Stimulated activated CD8-positive, alpha-beta memory T cell treated with anti-CD3 and anti-CD28 coated beads, Interleukin-15, amount 100 ng/mL, for 48 hours (primary cell): ENCODE measurements around the gene TBATA.
A peak's percentile ranks its signal among the peaks of the same experiment; 100 is the strongest.

Source experiments
- DNase-seq, 2 donors: peaks; one replicate each; pipeline ENCODE4 v3.0.0-alpha.2; 2020; ENCODE audit warnings: low read depth in 2 of 2

TBATA gene

GRCh38 chr10:70785190-70785589, at the start of gene TBATA:
Gene TBATA, minus strand, starts transcription at chr10:70785377. Its CDS starts 1,998 bp downstream, at chr10:70783379.
- no peak for DNase-seq

- no peak for DNase-seq
Measured at GRCh38 chr10:70834441-70835151, 49.4 kb upstream of the TBATA start.

GRCh38 chr10:70834021-70834420, 48.8 kb upstream of the TBATA start:
- DNase-seq = no peak

- DNase-seq = no peak
Measured at GRCh38 chr10:70833601-70834000, 48.4 kb upstream of the TBATA start.

- no peak for DNase-seq
Measured at GRCh38 chr10:70832852-70833528, 47.8 kb upstream of the TBATA start.

GRCh38 chr10:70832221-70832620, 47.0 kb upstream of the TBATA start:
- no peak for DNase-seq

- no peak for DNase-seq
Measured at GRCh38 chr10:70830164-70830563, 45.0 kb upstream of the TBATA start.

GRCh38 chr10:70829543-70829942, 44.4 kb upstream of the TBATA start:
- no peak for DNase-seq

GRCh38 chr10:70828923-70829322, 43.7 kb upstream of the TBATA start:
- DNase-seq = no peak

- no peak for DNase-seq
Measured at GRCh38 chr10:70827086-70827757, 42.0 kb upstream of the TBATA start.

GRCh38 chr10:70822076-70822820, 37.1 kb upstream of the TBATA start:
- DNase-seq = no peak

GRCh38 chr10:70820976-70821750, 36.0 kb upstream of the TBATA start:
- DNase-seq = no peak

- peak; percentile 29 to 33 for DNase-seq
Measured at GRCh38 chr10:70816220-70816894, 31.2 kb upstream of the TBATA start.

GRCh38 chr10:70815504-70816219, 30.5 kb upstream of the TBATA start, which contains the start of gene SGPL1:
Gene SGPL1, plus strand, starts transcription at chr10:70815948. Its CDS starts 906 bp downstream, at chr10:70816854.
- DNase-seq = peak; percentile 79 to 80

- no peak for DNase-seq
Measured at GRCh38 chr10:70814126-70814525, 28.9 kb upstream of the TBATA start.

- DNase-seq = no peak
Measured at GRCh38 chr10:70812814-70813213, 27.6 kb upstream of the TBATA start.

- DNase-seq = no peak
Measured at GRCh38 chr10:70811881-70812280, 26.7 kb upstream of the TBATA start.

GRCh38 chr10:70810967-70811366, 25.8 kb upstream of the TBATA start:
- DNase-seq = no peak

- no peak for DNase-seq
Measured at GRCh38 chr10:70809726-70810125, 24.5 kb upstream of the TBATA start.

GRCh38 chr10:70809011-70809611, 23.9 kb upstream of the TBATA start:
- no peak for DNase-seq
